Epidermal melanocyte (primary cell): ENCODE measurements around the gene IFNGR2.
A peak's percentile ranks its signal among the peaks of the same experiment; 100 is the strongest.
"Not testable (repeated sequence)": the region's sequence is repeated elsewhere in the genome, so short reads cannot be mapped to it uniquely, and the experiment has no call there.

Source experiments
- DNase-seq: peaks from one replicate; pipeline ENCODE4 v3.0.0; 2011; ENCODE audit warnings: low spot score; ENCODE audit not compliant: insufficient read length

IFNGR2 gene, protein sequence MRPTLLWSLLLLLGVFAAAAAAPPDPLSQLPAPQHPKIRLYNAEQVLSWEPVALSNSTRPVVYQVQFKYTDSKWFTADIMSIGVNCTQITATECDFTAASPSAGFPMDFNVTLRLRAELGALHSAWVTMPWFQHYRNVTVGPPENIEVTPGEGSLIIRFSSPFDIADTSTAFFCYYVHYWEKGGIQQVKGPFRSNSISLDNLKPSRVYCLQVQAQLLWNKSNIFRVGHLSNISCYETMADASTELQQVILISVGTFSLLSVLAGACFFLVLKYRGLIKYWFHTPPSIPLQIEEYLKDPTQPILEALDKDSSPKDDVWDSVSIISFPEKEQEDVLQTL

DNA sequence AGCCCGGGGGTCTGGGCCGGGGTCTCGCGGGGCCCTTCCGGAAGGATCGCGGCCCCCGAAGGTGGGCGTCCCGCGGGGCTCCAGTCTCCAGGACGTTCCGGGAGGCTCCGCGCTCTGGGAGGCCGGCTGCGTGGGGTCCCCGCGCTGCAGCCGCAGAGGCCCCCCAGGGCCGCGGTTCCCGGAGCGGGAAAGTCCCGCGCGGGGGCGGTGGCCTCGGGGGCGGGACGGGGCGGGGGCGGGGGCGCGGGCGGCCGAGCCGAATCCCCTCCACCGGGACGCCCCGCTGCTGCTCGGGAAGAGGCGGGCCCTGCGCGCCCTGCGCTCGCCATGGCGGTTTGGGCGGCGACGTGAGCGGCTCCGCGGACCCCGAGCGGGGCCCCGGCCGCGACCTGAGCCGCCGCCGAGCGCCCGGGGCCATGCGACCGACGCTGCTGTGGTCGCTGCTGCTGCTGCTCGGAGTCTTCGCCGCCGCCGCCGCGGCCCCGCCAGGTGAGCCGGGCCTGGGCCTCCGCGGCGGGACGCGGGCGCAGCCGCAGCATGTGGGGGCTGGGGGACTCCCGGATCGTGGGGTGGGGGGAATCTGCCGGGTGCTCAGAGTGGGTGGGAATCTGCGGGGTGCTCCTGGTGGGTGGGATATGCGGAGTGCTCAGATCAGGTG is at the start of gene IFNGR2:
Gene IFNGR2 (plus strand): TSS at position 286 of the 658 bp plus-strand sequence. CDS start 131 bp downstream, at position 417.
- DNase-seq: peak; percentile 27

DNA sequence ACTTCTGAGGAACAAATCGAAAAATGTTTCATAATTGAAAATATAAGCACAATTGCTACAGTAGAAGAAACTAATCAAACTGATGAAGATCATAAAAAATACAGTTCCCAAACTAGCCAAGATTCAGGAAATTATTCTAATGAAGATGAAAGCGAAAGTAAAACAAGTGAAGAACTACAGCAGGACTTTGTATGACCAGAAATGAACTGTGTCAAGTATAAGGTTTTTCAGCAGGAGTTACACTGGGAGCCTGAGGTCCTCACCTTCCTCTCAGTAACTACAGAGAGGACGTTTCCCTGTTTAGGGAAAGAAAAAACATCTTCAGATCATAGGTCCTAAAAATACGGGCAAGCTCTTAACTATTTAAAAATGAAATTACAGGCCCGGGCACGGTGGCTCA is 47.9 kb upstream of the IFNGR2 start:
- no peak for DNase-seq

DNA sequence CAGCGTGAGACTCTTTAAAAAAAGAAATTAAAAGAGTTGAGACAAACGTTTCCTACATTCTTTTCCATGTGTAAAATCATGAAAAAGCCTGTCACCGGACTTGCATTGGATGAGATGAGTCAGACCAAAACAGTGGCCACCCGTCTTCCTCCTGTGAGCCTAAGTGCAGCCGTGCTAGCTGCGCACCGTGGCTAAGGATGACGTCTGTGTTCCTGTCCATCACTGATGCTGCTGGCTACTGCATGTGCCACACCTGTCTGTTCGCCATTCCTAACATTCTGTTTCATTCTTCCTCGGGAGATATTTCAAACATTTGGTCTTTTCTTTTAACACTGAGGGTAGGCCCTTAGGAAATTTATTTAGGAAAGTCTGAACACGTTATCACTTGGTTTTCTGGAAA is 47.2 kb upstream of the IFNGR2 start:
- DNase-seq: no peak

DNA sequence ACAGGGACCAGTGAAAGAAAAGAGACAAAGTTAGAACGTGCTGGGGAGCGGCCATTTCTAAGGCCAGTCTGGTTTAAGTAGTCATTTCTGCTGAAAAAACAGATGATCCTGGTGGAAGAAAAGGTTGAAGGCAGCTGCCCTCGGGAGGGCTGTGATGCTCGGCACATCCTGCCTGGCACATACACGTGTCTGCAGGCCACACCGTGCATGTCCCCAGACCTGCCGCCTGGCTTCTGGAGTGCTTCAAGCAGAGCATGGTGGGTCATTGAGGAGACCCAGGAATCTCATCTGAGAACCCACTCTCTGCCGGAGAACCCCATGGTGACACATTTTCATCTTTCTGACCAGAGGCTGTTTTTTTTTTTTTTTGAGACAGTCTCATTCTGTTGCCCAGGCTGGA is 46.0 kb upstream of the IFNGR2 start:
- DNase-seq: no peak

- DNase-seq: no peak
Measured at GRCh38 chr21:33359446-33359845, 43.8 kb upstream of the IFNGR2 start.

DNA sequence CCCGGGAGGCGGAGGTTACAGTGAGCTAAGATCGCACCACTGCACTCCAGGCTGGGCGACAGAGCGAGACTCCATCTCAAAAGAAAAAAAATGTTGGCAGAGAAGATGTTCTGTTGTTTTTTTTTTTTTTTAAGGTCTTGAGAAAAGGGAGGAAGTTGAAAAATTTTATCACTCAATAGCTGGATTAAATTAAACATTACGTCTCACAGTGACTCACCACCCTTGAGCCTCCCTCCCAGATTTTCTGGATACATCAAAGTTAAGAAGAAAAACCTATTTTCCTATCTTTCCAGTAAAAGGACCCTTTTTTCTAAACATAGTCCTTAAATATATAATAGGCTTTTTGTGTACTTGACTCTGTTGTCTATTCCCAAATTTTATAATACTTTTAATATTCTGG is 42.9 kb upstream of the IFNGR2 start:
- DNase-seq: no peak

GRCh38 chr21:33360881-33361602 is 42.2 kb upstream of the IFNGR2 start:
- peak; percentile 55 for DNase-seq

DNA sequence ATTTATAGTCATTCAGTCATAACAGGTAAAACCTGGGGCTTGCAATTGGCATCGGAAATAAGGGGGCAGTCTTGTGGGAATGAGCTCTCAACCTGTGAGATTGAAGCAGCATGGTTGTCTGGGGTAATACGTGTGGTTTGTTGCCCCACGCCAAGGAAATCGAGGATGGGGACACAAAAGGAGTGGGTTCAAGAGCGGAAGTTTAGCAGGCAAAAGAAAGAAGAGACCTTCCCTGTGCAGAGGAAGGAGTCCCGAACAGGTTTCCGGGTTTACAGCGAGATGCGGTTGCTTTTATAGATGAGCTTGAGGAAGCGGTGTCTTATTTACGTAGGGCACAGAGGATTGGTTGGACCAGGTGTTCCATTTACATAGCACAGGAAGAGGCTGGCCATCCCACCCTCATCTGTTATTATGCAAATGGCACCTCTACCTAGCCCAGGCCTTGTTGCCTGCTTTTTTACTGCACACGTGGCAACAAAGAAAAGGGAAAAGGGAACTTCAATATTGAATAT is 41.1 kb upstream of the IFNGR2 start:
- DNase-seq: no peak

- DNase-seq: not testable (repeated sequence)
Measured at GRCh38 chr21:33363911-33364609, 39.2 kb upstream of the IFNGR2 start.

GRCh38 chr21:33364830-33365229 is 38.4 kb upstream of the IFNGR2 start:
- DNase-seq: no peak

GRCh38 chr21:33367309-33367973 is 35.8 kb upstream of the IFNGR2 start:
- DNase-seq: no peak

DNA sequence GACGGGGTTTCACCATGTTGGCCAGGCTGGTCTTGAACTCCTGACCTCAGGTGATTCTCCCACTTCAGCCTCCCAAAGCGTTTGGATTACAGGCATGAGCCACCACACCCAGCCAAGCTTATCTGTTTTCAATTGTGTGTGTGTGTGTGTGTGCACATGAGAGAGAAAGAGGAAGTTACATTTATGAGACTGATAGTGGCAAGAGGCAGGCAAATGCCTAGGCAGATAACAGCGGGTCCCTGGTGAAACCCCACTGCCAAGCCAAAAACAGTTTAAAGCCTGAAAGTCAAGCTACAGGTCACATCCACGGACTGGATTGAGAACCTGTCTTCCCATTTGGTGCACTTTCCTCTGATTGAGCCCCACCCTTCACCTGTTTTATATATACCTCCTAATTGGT is 35.1 kb upstream of the IFNGR2 start:
- DNase-seq: no peak

- DNase-seq: no peak
Measured at GRCh38 chr21:33368576-33368975, 34.6 kb upstream of the IFNGR2 start.

- DNase-seq: no peak
Measured at GRCh38 chr21:33369586-33369985, 33.6 kb upstream of the IFNGR2 start.

DNA sequence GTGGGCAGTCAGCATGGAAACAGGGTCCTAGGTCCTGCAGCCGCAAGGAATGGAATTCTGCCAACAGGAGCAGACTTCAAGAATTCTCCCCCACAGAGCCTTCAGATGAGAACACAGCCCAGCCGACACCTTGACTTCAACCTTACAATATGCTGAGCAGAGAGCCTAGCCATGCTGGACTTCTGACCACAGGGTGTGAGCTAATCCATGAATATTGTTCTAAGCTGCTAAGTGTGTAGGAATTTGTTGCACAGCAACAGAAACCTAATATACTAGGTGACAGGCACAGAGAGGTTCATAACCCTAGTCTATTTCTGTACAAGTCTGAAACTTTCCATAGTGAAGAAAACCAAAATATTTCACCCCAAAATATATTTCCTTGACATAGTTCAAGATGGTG is 32.9 kb upstream of the IFNGR2 start:
- DNase-seq: no peak

- no peak for DNase-seq
Measured at GRCh38 chr21:33371366-33371765, 31.8 kb upstream of the IFNGR2 start.

- DNase-seq: no peak
Measured at GRCh38 chr21:33372582-33372981, 30.6 kb upstream of the IFNGR2 start.

DNA sequence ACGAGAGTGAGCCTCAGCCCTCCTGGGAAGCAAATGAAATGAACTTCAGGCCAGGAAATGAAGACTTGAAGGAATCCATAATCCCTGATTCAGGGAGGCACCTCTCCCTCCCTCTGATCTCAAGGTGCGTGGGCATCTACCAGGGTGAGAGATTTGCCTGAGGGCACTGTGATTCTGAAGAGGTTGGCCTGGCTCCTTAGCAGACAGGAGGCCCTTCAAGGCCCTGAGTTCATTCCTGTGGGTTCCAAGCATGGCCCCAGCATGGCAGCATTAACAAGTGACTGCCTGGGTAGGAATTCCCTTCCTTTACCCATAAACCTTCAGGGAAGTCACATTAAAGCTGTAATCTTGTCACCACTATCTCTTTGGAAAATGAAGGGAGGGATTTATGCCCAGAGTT is 29.8 kb upstream of the IFNGR2 start:
- DNase-seq: no peak

GRCh38 chr21:33374080-33374449 is 29.1 kb upstream of the IFNGR2 start:
- no peak for DNase-seq

DNA sequence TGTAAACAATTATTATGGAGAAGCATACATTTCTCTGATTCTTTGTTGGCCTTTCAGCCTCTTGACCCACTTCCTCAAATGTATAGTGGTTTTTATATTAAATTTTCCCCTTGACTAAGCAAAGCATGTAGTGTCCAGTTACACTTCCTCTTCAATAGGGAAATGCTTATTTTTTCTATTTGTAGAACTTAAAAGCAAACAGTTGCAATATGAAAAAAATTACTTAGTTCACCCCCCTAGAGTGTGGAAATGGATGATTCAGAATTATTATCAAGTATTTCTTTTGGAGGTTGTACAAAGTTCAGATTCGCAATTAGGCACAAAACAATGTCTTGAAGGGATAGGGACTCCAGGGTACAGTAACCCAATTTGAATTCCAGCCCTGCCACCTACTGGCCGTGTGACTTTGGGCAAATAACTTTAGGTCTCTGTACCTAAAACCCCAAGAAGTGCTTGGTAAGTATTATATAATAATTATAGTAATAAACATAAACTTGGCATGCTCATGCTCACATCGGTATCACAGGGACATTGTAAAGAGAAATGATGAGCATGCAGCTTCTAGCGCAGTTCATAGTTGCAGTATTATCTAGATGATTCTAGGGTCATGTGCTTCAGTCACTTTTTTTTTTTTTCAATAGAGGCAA is 28.6 kb upstream of the IFNGR2 start:
- DNase-seq: no peak
